Fibroblast of skin of left biceps (primary cell): ENCODE data around the gene SMIM10L2A.
"Not testable (repeated sequence)": the region's sequence is repeated elsewhere in the genome, so short reads cannot be mapped to it uniquely, and the experiment has no call there.

Experiments
- DNase-seq, 2 experiments: peaks; one replicate each; pipeline ENCODE4 v3.0.0-alpha.2; 2013; ENCODE audit warnings: low read depth in 2 of 2

SMIM10L2A gene

GRCh38 chrX:135453381-135453780, 31.6 kb downstream of the SMIM10L2A start:
- no peak for DNase-seq

GRCh38 chrX:135454816-135455215, 33.1 kb downstream of the SMIM10L2A start:
- no peak for DNase-seq

- DNase-seq, result not testable (repeated sequence)
These were observed 40.0 kb downstream of the SMIM10L2A start for GRCh38 chrX:135461756-135462155.

- no peak for DNase-seq
These were observed 42.2 kb downstream of the SMIM10L2A start for GRCh38 chrX:135463937-135464336.

- no peak for DNase-seq
These were observed 54.6 kb downstream of the SMIM10L2A start for GRCh38 chrX:135476378-135476777.

- peak; percentile 6 to 23 for DNase-seq
These were observed 55.8 kb downstream of the SMIM10L2A start for GRCh38 chrX:135477576-135477975.
